CD14-positive monocyte (primary cell): ENCODE data around the gene COPS3. TPM values are rescaled to one million over a fixed set of nuclear protein-coding genes. Genes with fewer than 3 reads are reported as not detected.

Source experiments
- DNase-seq, 3 donors: peaks; one replicate each; pipeline ENCODE4 v3.0.0-alpha.2; 2011 to 2022
- H2AFZ ChIP-seq: 2 replicates; pipeline ENCODE4 v1.6.0; 2012; ENCODE audit warnings: mild to moderate bottlenecking, low read depth, low read length, inconsistent platforms; ENCODE audit not compliant: insufficient read depth, poor library complexity, severe bottlenecking
- H3K27ac ChIP-seq, 2 donors: 1 replicate in 1 of 2; 2 replicates in 1 of 2; pipeline ENCODE4 v1.5.1; 2012 to 2013; ENCODE audit warnings: low read length in 2 of 2, control low read depth in 1 of 2, inconsistent platforms in 1 of 2, low read depth in 1 of 2, mild to moderate bottlenecking in 1 of 2
- H3K27me3 ChIP-seq, 2 donors: one replicate each; pipeline versions ENCODE4 v1.6.0 to v1.6.1; 2011 to 2013; ENCODE audit warnings: low read length in 2 of 2; ENCODE audit not compliant: control insufficient read depth in 2 of 2, insufficient read depth in 2 of 2
- H3K36me3 ChIP-seq, 2 donors: replicated peaks in 1 of 2; 1 replicate in 1 of 2; 2 replicates in 1 of 2; pipeline versions ENCODE4 v1.5.1 to v1.6.1; 2012 to 2013; ENCODE audit warnings: low read length in 2 of 2, control low read depth in 1 of 2, inconsistent platforms in 1 of 2, mild to moderate bottlenecking in 1 of 2; ENCODE audit not compliant: insufficient read depth in 2 of 2, control insufficient read depth in 1 of 2
- H3K4me1 ChIP-seq, 2 donors: 1 replicate in 1 of 2; 2 replicates in 1 of 2; pipeline versions ENCODE4 v1.5.1 to v1.6.1; 2012 to 2013; ENCODE audit warnings: low read length in 2 of 2, control low read depth in 1 of 2, inconsistent platforms in 1 of 2, mild to moderate bottlenecking in 1 of 2, moderate library complexity in 1 of 2; ENCODE audit not compliant: insufficient read depth in 2 of 2, control insufficient read depth in 1 of 2
- H3K4me2 ChIP-seq: replicated peaks from 2 replicates; pipeline ENCODE3; 2012; ENCODE audit warnings: low read length, moderate library complexity, mild to moderate bottlenecking; ENCODE audit not compliant: poor library complexity, severe bottlenecking; ENCODE audit errors: extremely low read depth
- H3K4me3 ChIP-seq, 3 experiments: fragments of 200-600 bp in 1 of 3; sonication (generic) in 1 of 3; replicated peaks in 1 of 3; 1 replicate in 2 of 3; 2 replicates in 1 of 3; pipeline ENCODE4 v1.5.1; 2011 to 2013; ENCODE audit warnings: low read length in 3 of 3, mild to moderate bottlenecking in 3 of 3, control low read depth in 2 of 3, low read depth in 2 of 3, inconsistent platforms in 1 of 3, moderate library complexity in 1 of 3
- H3K79me2 ChIP-seq: 2 replicates; pipeline ENCODE4 v1.6.0; 2012; ENCODE audit warnings: mild to moderate bottlenecking, control low read depth, inconsistent platforms, low read length, moderate library complexity; ENCODE audit not compliant: insufficient read depth
- H3K9ac ChIP-seq: 2 replicates; pipeline ENCODE4 v1.6.0; 2017; ENCODE audit warnings: low read length, mild to moderate bottlenecking; ENCODE audit not compliant: insufficient read depth, poor library complexity, severe bottlenecking
- H3K9me3 ChIP-seq, 2 donors: replicated peaks in 1 of 2; 1 replicate in 1 of 2; 2 replicates in 1 of 2; pipeline versions ENCODE4 v1.5.1 to v1.6.1; 2012 to 2013; ENCODE audit warnings: low read length in 2 of 2, control low read depth in 1 of 2; ENCODE audit not compliant: control insufficient read depth in 1 of 2, insufficient read depth in 1 of 2
- H4K20me1 ChIP-seq: 2 replicates; pipeline ENCODE4 v1.6.0; 2012; ENCODE audit warnings: mild to moderate bottlenecking, low read length, control low read depth, moderate library complexity; ENCODE audit not compliant: insufficient read depth
- H3K27ac Mint-ChIP-seq, 7 donors: one replicate each; pipeline ENCODE4 v1.8.0; 2020; ENCODE audit warnings: mild to moderate bottlenecking in 7 of 7, mixed read lengths in 7 of 7, moderate library complexity in 6 of 7, inconsistent platforms in 2 of 7
- H3K27me3 Mint-ChIP-seq, 3 donors: one replicate each; pipeline ENCODE4 v1.8.0; 2021 to 2022; ENCODE audit warnings: low read depth in 3 of 3, mild to moderate bottlenecking in 3 of 3, mixed read lengths in 3 of 3, moderate library complexity in 3 of 3, inconsistent platforms in 1 of 3
- H3K36me3 Mint-ChIP-seq, 2 donors: one replicate each; pipeline ENCODE4 v1.8.0; 2020; ENCODE audit warnings: mixed read lengths in 2 of 2, inconsistent platforms in 1 of 2, mild to moderate bottlenecking in 1 of 2
- H3K4me1 Mint-ChIP-seq: one replicate; pipeline ENCODE4 v1.8.0; 2020; ENCODE audit warnings: mild to moderate bottlenecking, mixed read lengths
- H3K4me3 Mint-ChIP-seq, 2 donors: one replicate each; pipeline ENCODE4 v1.8.0; 2020; ENCODE audit warnings: mild to moderate bottlenecking in 2 of 2, mixed read lengths in 2 of 2, moderate library complexity in 1 of 2
- H3K9me3 Mint-ChIP-seq, 7 donors: one replicate each; pipeline ENCODE4 v1.8.0; 2020 to 2022; ENCODE audit warnings: mixed read lengths in 7 of 7, mild to moderate bottlenecking in 6 of 7, moderate library complexity in 6 of 7, inconsistent platforms in 2 of 7
- WGBS: methylation state at CpG from one replicate; pipeline ENCODE4 v1.1.5; 2013; ENCODE audit warnings: missing lambda C conversion rate; ENCODE audit not compliant: insufficient coverage; 5-methylcytosine and 5-hydroxymethylcytosine counted together
- intact Hi-C, 2 donors: fragments of 100-400 bp; cut with micrococcal nuclease; formaldehyde crosslinking; loops; one replicate each; pipeline versions ENCODE4 v1.15.0 to v1.15.1; 2023
- polyA plus RNA-seq, 3 donors: library from polyadenylated mRNA; depleted of rRNA in 1 of 3; unstranded in 2 of 3; stranded (reverse) in 1 of 3; fragments of 300-500 nt in 2 of 3; fragments of >200 nt in 1 of 3; fragmentation: Illumina TruSeq in 2 of 3; gene quantifications; 1 replicate in 2 of 3; 2 replicates in 1 of 3; pipeline ENCODE4 v1.2.3, GENCODE V29; 2012 to 2021
- TF ChIP-seq, protein P1 (sequence below): fragments of 200-600 bp; IDR thresholded peaks from one replicate; pipeline ENCODE4 v1.8.0; 2022; ENCODE audit warnings: antibody characterized with exemption, mild to moderate bottlenecking

Gene COPS3
- polyA plus RNA-seq, 3 donors: 47.6 to 122 (median 117) TPM

DNA sequence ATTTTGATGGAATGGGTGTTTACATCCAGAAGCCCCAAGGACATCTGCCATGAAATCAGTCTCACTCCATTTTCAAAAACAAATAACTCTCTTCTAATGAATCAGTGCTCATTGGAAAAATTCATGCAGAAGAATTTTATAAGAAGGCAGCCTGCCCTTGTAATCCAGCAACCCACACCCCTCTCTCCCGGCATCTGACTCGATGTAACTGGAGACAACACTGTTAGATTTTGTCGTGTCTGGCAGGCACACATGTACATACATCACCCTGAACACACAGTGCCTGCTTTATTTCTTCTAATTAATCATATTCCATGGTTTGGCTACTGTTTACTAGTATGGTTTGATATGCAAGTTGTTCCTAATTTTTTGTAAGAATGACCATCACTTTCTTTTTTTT, 63.1 kb downstream of the COPS3 start:
- Mint-ChIP-seq H3K9me3 (no peaks in the 10 kb centered on the region), H3K4me3 (no peak overlapping the region), H3K4me1 (no peaks in the 10 kb centered on the region), H3K36me3 (peaks cover 92 to 99% of the 10 kb centered on the region in 2 donors), H3K27me3 (peaks cover 0 to 1% (median 0%) of the 10 kb centered on the region in 3 donors), H3K27ac (no peak overlapping the region)
- peaks cover 94 to 97% of the 10 kb centered on the region in 2 donors for H3K36me3 ChIP-seq
- TF ChIP-seq, protein P1, sequence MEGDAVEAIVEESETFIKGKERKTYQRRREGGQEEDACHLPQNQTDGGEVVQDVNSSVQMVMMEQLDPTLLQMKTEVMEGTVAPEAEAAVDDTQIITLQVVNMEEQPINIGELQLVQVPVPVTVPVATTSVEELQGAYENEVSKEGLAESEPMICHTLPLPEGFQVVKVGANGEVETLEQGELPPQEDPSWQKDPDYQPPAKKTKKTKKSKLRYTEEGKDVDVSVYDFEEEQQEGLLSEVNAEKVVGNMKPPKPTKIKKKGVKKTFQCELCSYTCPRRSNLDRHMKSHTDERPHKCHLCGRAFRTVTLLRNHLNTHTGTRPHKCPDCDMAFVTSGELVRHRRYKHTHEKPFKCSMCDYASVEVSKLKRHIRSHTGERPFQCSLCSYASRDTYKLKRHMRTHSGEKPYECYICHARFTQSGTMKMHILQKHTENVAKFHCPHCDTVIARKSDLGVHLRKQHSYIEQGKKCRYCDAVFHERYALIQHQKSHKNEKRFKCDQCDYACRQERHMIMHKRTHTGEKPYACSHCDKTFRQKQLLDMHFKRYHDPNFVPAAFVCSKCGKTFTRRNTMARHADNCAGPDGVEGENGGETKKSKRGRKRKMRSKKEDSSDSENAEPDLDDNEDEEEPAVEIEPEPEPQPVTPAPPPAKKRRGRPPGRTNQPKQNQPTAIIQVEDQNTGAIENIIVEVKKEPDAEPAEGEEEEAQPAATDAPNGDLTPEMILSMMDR: no peak
- intact Hi-C loops: no loop called here
- no peak overlapping the region for H3K4me3 ChIP-seq
- no CpG with 5 or more reads among the region's 3 CpGs for WGBS
- H4K20me1 ChIP-seq: peaks cover 56% of the 10 kb centered on the region
- H3K9ac ChIP-seq: no peak overlapping the region
- no peaks in the 10 kb centered on the region for H3K4me1 ChIP-seq
- no peaks in the 10 kb centered on the region for H3K79me2 ChIP-seq
- no peak overlapping the region for H3K4me2 ChIP-seq
- H2AFZ ChIP-seq: no peak overlapping the region
- no peaks in the 10 kb centered on the region for H3K9me3 ChIP-seq
- no peak overlapping the region for H3K27ac ChIP-seq
- H3K27me3 ChIP-seq: no peaks in the 10 kb centered on the region
- no peak for DNase-seq

DNA sequence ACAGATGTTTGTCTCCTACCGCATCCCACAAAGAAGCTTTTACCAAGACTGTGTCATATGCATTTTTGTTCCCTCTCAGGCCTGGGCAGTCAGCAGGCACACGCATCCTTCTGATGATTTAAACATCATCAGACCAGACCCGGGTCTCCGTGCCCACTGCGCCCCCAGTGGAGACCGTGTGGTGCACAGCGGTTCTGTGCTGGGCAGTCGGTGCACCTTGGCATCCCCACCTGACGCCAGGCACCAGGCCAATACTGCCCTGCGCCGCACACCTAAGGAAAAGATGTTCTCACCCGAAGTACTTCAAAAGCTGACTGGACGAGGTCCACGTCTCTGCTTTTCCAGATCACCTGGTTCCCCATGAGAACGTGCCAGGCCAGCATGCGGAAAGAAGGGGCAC, 64.3 kb downstream of the COPS3 start:
- Mint-ChIP-seq H3K4me1 (no peaks in the 10 kb centered on the region), H3K27me3 (peaks cover 0 to 1% (median 0%) of the 10 kb centered on the region in 3 donors), H3K27ac (no peak overlapping the region), H3K9me3 (no peaks in the 10 kb centered on the region), H3K4me3 (no peak overlapping the region), H3K36me3 (peaks cover 89 to 99% of the 10 kb centered on the region in 2 donors)
- H3K36me3 ChIP-seq: peaks cover 92 to 97% of the 10 kb centered on the region in 2 donors
- no peak overlapping the region for H3K27ac ChIP-seq
- peaks cover 50% of the 10 kb centered on the region for H4K20me1 ChIP-seq
- no peak overlapping the region for H3K4me2 ChIP-seq
- no peaks in the 10 kb centered on the region for H3K9me3 ChIP-seq
- no peak for DNase-seq
- no peak overlapping the region for H3K4me3 ChIP-seq
- H3K4me1 ChIP-seq: no peaks in the 10 kb centered on the region
- H3K27me3 ChIP-seq: no peaks in the 10 kb centered on the region
- no peaks in the 10 kb centered on the region for H3K79me2 ChIP-seq
- WGBS: 99% methylated on average over 14 of the region's 16 CpGs
- no peak overlapping the region for H3K9ac ChIP-seq
- TF ChIP-seq, protein P1: no peak
- H2AFZ ChIP-seq: no peak overlapping the region
- intact Hi-C loops: no loop called here
